GM23338 (cell line): Measurements from ENCODE around the gene LLGL2. TPM values are rescaled to one million over a fixed set of nuclear protein-coding genes. Genes with fewer than 3 reads are reported as not detected.

Experiments
- ATAC-seq: fragments of 200-7000 bp; cut with Tn5 transposase; 3 replicates; pipeline ENCODE4 v1.9.1; 2020
- DNase-seq: peaks from one replicate; pipeline ENCODE4 v3.0.0-alpha.2; 2015; ENCODE audit warnings: low spot score
- H2AFZ ChIP-seq: fragments of 200-600 bp; sonication (generic); 2 replicates; pipeline ENCODE4 v1.8.0; 2016; ENCODE audit warnings: antibody characterized with exemption, mild to moderate bottlenecking, moderate library complexity
- H3F3A ChIP-seq: fragments of 200-600 bp; sonication (generic); replicated peaks from 2 replicates; pipeline ENCODE4 v1.8.0; 2017; ENCODE audit warnings: antibody characterized with exemption, mixed run types, low read depth
- H3K27ac ChIP-seq: fragments of 200-600 bp; sonication (generic); 2 replicates; pipeline ENCODE4 v1.6.1; 2016; ENCODE audit warnings: low read depth
- H3K27me3 ChIP-seq: fragments of 200-600 bp; sonication (generic); 2 replicates; pipeline ENCODE4 v1.8.0; 2016; ENCODE audit warnings: mild to moderate bottlenecking, mixed run types, moderate library complexity; ENCODE audit not compliant: insufficient read depth
- H3K36me3 ChIP-seq: fragments of 200-600 bp; sonication (generic); 2 replicates; pipeline ENCODE4 v1.8.0; 2016; ENCODE audit warnings: mild to moderate bottlenecking; ENCODE audit not compliant: insufficient read depth
- H3K4me1 ChIP-seq: fragments of 200-600 bp; sonication (generic); 2 replicates; pipeline ENCODE4 v1.8.0; 2016; ENCODE audit warnings: mild to moderate bottlenecking, moderate library complexity; ENCODE audit not compliant: insufficient read depth
- H3K4me2 ChIP-seq: fragments of 200-600 bp; sonication (generic); 2 replicates; pipeline ENCODE4 v1.7.1; 2017; ENCODE audit warnings: mixed run types
- H3K4me3 ChIP-seq: fragments of 200-600 bp; sonication (generic); 2 replicates; pipeline ENCODE4 v1.6.1; 2016; ENCODE audit warnings: mixed run types
- H3K79me2 ChIP-seq: fragments of 200-600 bp; sonication (generic); replicated peaks from 2 replicates; pipeline ENCODE4 v1.8.0; 2017; ENCODE audit warnings: mild to moderate bottlenecking; ENCODE audit not compliant: insufficient read depth
- H3K9me2 ChIP-seq: fragments of 200-600 bp; sonication (generic); 2 replicates; pipeline ENCODE4 v1.8.0; 2017; ENCODE audit not compliant: insufficient read depth
- H4K20me1 ChIP-seq: fragments of 200-600 bp; sonication (generic); replicated peaks from 2 replicates; pipeline ENCODE4 v1.8.0; 2017; ENCODE audit warnings: mild to moderate bottlenecking; ENCODE audit not compliant: insufficient read depth
- H3K27ac Mint-ChIP-seq: 2 replicates; pipeline ENCODE4 v1.8.0; 2020; ENCODE audit warnings: inconsistent platforms, mild to moderate bottlenecking, moderate library complexity, mixed read lengths
- H3K27me3 Mint-ChIP-seq: 3 replicates; pipeline ENCODE4 v1.8.0; 2022; ENCODE audit warnings: low read depth, mild to moderate bottlenecking, moderate library complexity, mixed read lengths, inconsistent platforms; ENCODE audit not compliant: insufficient read depth, poor library complexity
- H3K36me3 Mint-ChIP-seq: 3 replicates; pipeline ENCODE4 v1.8.0; 2021; ENCODE audit warnings: low read depth, mild to moderate bottlenecking, inconsistent platforms, moderate library complexity, mixed read lengths
- H3K4me1 Mint-ChIP-seq: 3 replicates; pipeline ENCODE4 v1.8.0; 2020; ENCODE audit warnings: mild to moderate bottlenecking, inconsistent platforms, mixed read lengths
- H3K4me3 Mint-ChIP-seq: 3 replicates; pipeline ENCODE4 v1.8.0; 2021; ENCODE audit warnings: moderate library complexity, mild to moderate bottlenecking, inconsistent platforms, mixed read lengths
- H3K9me3 Mint-ChIP-seq: 3 replicates; pipeline ENCODE4 v1.8.0; 2020; ENCODE audit warnings: moderate library complexity, mild to moderate bottlenecking, inconsistent platforms, mixed read lengths
- NANOG ChIP-seq: IDR thresholded peaks from 2 replicates; pipeline ENCODE4 v1.6.1; 2016; ENCODE audit warnings: antibody characterized with exemption, borderline replicate concordance
- POLR2AphosphoS5 ChIP-seq: IDR thresholded peaks from 2 replicates; pipeline ENCODE4 v1.6.1; 2016; ENCODE audit warnings: antibody characterized with exemption, low read depth
- STAT1 ChIP-seq: IDR thresholded peaks from one replicate; pipeline ENCODE4 v1.6.1; 2016; ENCODE audit warnings: antibody characterized with exemption; ENCODE audit not compliant: unreplicated experiment
- ZNF114 ChIP-seq: fragments of 250-450 bp; sonication (Bioruptor Pico); IDR thresholded peaks from 2 replicates; pipeline ENCODE4 v1.5.0; 2020; ENCODE audit warnings: mild to moderate bottlenecking, moderate library complexity
- ZNF331 ChIP-seq: fragments of 250-450 bp; sonication (Bioruptor Pico); IDR thresholded peaks from 2 replicates; pipeline ENCODE4 v1.5.0; 2020; ENCODE audit warnings: low read depth, mild to moderate bottlenecking, moderate library complexity
- polyA plus RNA-seq: library from polyadenylated mRNA; unstranded; fragments of >200 nt; fragmentation: Nextera tagmentation; extraction: Ambion mirVana; gene quantifications from 2 replicates; pipeline ENCODE4 v1.2.1, GENCODE V29; 2016
- total RNA-seq: library from RNA; depleted of rRNA; stranded (reverse); fragments of >200 nt; shearing (Covaris generic); gene quantifications from 2 replicates; pipeline ENCODE4 v1.2.3, GENCODE V29; 2014
- TF ChIP-seq, protein P1 (sequence below), 2 experiments: fragments of 200-600 bp in 1 of 2; sonication (generic) in 1 of 2; conservative IDR thresholded peaks; 2 replicates each; pipeline versions ENCODE4 v1.5.1 to v1.6.1; 2016 to 2017; ENCODE audit warnings: antibody characterized with exemption in 2 of 2, low read depth in 2 of 2, mild to moderate bottlenecking in 2 of 2, moderate library complexity in 1 of 2
- TF ChIP-seq, protein P2 (sequence below): IDR thresholded peaks from one replicate; pipeline ENCODE4 v1.6.1; 2018; ENCODE audit warnings: antibody characterized with exemption; ENCODE audit not compliant: unreplicated experiment
- TF ChIP-seq, protein P3 (sequence below): IDR thresholded peaks from 2 replicates; pipeline ENCODE4 v1.6.1; 2016; ENCODE audit warnings: antibody characterized with exemption
- TF ChIP-seq, protein P4 (sequence below): fragments of 250-450 bp; sonication (Bioruptor Pico); IDR thresholded peaks from 2 replicates; pipeline ENCODE4 v1.5.0; 2020; ENCODE audit warnings: mild to moderate bottlenecking, moderate library complexity

The LLGL2 gene
- total and polyA plus RNA-seq, 2 experiments from 2014 or later = 62.5 to 78.5 TPM

DNA sequence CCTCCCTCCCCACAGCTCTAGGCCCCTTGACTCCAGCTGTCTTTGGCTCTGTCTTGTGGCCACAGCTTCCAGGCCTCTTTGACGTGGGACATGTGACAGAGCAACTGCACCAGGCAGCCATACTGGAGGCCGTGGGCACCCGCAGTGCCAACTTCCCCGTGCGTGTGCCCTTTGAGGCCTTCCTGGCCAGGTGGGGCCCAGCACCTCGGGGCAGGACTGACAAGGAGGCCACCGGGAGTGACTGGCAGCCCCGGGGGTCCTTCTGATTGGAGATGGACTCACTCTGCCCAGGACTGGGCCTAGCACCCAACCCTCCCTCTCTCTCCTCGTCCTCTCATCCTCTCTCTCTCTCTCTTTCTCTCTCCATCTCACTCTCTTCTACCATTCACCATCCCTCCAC lies 77.6 kb downstream of the LLGL2 start (continued):
- TF ChIP-seq, protein P1, sequence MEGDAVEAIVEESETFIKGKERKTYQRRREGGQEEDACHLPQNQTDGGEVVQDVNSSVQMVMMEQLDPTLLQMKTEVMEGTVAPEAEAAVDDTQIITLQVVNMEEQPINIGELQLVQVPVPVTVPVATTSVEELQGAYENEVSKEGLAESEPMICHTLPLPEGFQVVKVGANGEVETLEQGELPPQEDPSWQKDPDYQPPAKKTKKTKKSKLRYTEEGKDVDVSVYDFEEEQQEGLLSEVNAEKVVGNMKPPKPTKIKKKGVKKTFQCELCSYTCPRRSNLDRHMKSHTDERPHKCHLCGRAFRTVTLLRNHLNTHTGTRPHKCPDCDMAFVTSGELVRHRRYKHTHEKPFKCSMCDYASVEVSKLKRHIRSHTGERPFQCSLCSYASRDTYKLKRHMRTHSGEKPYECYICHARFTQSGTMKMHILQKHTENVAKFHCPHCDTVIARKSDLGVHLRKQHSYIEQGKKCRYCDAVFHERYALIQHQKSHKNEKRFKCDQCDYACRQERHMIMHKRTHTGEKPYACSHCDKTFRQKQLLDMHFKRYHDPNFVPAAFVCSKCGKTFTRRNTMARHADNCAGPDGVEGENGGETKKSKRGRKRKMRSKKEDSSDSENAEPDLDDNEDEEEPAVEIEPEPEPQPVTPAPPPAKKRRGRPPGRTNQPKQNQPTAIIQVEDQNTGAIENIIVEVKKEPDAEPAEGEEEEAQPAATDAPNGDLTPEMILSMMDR (conservative IDR thresholded peaks at IDR 0.05; ENCODE audit: low read depth in 2 of 2) = no peak
- TF ChIP-seq, protein P2, sequence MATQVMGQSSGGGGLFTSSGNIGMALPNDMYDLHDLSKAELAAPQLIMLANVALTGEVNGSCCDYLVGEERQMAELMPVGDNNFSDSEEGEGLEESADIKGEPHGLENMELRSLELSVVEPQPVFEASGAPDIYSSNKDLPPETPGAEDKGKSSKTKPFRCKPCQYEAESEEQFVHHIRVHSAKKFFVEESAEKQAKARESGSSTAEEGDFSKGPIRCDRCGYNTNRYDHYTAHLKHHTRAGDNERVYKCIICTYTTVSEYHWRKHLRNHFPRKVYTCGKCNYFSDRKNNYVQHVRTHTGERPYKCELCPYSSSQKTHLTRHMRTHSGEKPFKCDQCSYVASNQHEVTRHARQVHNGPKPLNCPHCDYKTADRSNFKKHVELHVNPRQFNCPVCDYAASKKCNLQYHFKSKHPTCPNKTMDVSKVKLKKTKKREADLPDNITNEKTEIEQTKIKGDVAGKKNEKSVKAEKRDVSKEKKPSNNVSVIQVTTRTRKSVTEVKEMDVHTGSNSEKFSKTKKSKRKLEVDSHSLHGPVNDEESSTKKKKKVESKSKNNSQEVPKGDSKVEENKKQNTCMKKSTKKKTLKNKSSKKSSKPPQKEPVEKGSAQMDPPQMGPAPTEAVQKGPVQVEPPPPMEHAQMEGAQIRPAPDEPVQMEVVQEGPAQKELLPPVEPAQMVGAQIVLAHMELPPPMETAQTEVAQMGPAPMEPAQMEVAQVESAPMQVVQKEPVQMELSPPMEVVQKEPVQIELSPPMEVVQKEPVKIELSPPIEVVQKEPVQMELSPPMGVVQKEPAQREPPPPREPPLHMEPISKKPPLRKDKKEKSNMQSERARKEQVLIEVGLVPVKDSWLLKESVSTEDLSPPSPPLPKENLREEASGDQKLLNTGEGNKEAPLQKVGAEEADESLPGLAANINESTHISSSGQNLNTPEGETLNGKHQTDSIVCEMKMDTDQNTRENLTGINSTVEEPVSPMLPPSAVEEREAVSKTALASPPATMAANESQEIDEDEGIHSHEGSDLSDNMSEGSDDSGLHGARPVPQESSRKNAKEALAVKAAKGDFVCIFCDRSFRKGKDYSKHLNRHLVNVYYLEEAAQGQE = no peak
- no peak for TF ChIP-seq NANOG

DNA sequence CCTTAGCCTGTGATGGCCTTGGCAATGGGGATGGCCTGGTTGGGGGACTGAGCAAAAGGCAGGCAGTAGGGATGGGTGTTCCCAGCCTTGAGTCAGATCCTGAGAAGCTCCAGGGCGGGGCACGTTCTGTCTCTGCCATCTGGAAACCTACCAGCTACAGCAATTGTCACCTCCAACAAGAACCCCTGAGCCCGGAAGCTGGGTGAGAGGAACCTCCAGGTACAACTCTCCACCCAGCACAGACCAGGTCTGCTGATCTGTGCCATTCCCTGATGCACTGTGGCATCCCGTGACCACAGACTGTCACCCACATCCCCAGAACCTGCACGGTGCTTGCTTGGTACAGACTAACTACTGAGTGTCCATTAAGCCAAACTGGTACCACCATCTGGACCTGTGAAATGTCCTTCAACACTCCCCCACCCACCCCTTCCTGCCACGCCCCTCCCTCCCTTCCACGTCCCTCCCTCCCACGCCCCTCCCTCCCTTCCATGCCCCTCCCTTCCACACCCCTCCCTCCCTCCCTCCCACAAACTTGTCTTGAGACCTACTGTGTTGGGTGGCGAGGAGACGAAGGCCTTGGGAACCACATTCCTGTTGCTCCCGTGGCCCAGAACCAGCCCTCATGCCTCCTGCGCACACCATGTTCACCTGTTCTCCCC lies 78.7 kb downstream of the LLGL2 start:
- Mint-ChIP-seq H3K27ac (no peak overlapping the region), H3K36me3 (no peaks in the 10 kb centered on the region; the same call in 2 of the 3 replicates), H3K27me3 (peaks cover 15% of the 10 kb centered on the region), H3K4me1 (no peaks in the 10 kb centered on the region), H3K9me3 (no peaks in the 10 kb centered on the region), H3K4me3 (no peak overlapping the region)
- no peaks in the 10 kb centered on the region for H3K9me2 ChIP-seq
- H4K20me1 ChIP-seq = no peaks in the 10 kb centered on the region
- no peaks in the 10 kb centered on the region for H3K36me3 ChIP-seq
- no peaks in the 10 kb centered on the region for H3K4me1 ChIP-seq
- no peaks in the 10 kb centered on the region for H3K27me3 ChIP-seq
- ATAC-seq (no peak), DNase-seq (no peak)
- H3F3A ChIP-seq = no peaks in the 10 kb centered on the region
- no peak overlapping the region for H2AFZ ChIP-seq
- no peaks in the 10 kb centered on the region for H3K79me2 ChIP-seq
- H3K27ac ChIP-seq = no peak overlapping the region
- no peak overlapping the region for H3K4me3 ChIP-seq
- no peak for TF ChIP-seq ZNF331 (CRISPR knock-in tag)
- TF ChIP-seq, protein P3, sequence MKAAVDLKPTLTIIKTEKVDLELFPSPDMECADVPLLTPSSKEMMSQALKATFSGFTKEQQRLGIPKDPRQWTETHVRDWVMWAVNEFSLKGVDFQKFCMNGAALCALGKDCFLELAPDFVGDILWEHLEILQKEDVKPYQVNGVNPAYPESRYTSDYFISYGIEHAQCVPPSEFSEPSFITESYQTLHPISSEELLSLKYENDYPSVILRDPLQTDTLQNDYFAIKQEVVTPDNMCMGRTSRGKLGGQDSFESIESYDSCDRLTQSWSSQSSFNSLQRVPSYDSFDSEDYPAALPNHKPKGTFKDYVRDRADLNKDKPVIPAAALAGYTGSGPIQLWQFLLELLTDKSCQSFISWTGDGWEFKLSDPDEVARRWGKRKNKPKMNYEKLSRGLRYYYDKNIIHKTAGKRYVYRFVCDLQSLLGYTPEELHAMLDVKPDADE = no peak
- no peak for TF ChIP-seq STAT1
- no peak for TF ChIP-seq NANOG
- TF ChIP-seq, protein P4, sequence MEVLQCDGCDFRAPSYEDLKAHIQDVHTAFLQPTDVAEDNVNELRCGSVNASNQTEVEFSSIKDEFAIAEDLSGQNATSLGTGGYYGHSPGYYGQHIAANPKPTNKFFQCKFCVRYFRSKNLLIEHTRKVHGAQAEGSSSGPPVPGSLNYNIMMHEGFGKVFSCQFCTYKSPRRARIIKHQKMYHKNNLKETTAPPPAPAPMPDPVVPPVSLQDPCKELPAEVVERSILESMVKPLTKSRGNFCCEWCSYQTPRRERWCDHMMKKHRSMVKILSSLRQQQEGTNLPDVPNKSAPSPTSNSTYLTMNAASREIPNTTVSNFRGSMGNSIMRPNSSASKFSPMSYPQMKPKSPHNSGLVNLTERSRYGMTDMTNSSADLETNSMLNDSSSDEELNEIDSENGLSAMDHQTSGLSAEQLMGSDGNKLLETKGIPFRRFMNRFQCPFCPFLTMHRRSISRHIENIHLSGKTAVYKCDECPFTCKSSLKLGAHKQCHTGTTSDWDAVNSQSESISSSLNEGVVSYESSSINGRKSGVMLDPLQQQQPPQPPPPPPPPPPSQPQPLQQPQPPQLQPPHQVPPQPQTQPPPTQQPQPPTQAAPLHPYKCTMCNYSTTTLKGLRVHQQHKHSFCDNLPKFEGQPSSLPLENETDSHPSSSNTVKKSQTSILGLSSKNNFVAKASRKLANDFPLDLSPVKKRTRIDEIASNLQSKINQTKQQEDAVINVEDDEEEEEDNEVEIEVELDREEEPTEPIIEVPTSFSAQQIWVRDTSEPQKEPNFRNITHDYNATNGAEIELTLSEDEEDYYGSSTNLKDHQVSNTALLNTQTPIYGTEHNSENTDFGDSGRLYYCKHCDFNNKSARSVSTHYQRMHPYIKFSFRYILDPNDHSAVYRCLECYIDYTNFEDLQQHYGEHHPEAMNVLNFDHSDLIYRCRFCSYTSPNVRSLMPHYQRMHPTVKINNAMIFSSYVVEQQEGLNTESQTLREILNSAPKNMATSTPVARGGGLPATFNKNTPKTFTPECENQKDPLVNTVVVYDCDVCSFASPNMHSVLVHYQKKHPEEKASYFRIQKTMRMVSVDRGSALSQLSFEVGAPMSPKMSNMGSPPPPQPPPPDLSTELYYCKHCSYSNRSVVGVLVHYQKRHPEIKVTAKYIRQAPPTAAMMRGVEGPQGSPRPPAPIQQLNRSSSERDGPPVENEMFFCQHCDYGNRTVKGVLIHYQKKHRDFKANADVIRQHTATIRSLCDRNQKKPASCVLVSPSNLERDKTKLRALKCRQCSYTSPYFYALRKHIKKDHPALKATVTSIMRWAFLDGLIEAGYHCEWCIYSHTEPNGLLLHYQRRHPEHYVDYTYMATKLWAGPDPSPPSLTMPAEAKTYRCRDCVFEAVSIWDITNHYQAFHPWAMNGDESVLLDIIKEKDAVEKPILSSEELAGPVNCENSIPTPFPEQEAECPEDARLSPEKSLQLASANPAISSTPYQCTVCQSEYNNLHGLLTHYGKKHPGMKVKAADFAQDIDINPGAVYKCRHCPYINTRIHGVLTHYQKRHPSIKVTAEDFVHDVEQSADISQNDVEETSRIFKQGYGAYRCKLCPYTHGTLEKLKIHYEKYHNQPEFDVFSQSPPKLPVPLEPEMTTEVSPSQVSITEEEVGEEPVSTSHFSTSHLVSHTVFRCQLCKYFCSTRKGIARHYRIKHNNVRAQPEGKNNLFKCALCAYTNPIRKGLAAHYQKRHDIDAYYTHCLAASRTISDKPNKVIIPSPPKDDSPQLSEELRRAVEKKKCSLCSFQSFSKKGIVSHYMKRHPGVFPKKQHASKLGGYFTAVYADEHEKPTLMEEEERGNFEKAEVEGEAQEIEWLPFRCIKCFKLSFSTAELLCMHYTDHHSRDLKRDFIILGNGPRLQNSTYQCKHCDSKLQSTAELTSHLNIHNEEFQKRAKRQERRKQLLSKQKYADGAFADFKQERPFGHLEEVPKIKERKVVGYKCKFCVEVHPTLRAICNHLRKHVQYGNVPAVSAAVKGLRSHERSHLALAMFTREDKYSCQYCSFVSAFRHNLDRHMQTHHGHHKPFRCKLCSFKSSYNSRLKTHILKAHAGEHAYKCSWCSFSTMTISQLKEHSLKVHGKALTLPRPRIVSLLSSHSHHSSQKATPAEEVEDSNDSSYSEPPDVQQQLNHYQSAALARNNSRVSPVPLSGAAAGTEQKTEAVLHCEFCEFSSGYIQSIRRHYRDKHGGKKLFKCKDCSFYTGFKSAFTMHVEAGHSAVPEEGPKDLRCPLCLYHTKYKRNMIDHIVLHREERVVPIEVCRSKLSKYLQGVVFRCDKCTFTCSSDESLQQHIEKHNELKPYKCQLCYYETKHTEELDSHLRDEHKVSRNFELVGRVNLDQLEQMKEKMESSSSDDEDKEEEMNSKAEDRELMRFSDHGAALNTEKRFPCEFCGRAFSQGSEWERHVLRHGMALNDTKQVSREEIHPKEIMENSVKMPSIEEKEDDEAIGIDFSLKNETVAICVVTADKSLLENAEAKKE (CRISPR knock-in tag) = no peak
- TF ChIP-seq ZNF114 (CRISPR knock-in tag) = no peak
- TF ChIP-seq POLR2AphosphoS5 = no peak
- H3K4me2 ChIP-seq = no peak overlapping the region
